WTC11 (cell line): ENCODE data around the gene AMY2B.

Source experiments
- CTCF ChIP-seq: fragments of 200-600 bp; IDR thresholded peaks from 2 replicates; pipeline ENCODE4 v1.8.0; 2022; ENCODE audit warnings: antibody characterized with exemption
- ESRRA ChIP-seq: sonication (generic); formaldehyde crosslinking; IDR thresholded peaks from 2 replicates; pipeline ENCODE4 v1.8.1; 2022; ENCODE audit warnings: mild to moderate bottlenecking, missing genetic modification reagents, borderline replicate concordance
- FOXJ3 ChIP-seq: sonication (generic); formaldehyde crosslinking; IDR thresholded peaks from 2 replicates; pipeline ENCODE4 v1.9.0; 2021; ENCODE audit warnings: missing genetic modification reagents, mild to moderate bottlenecking, borderline replicate concordance
- KAT7 ChIP-seq: sonication (generic); formaldehyde crosslinking; IDR thresholded peaks from 2 replicates; pipeline ENCODE4 v1.8.1; 2023; ENCODE audit warnings: missing genetic modification reagents, mild to moderate bottlenecking, borderline replicate concordance
- NR2C2 ChIP-seq: sonication (generic); formaldehyde crosslinking; IDR thresholded peaks from 2 replicates; pipeline ENCODE4 v1.8.0; 2022; ENCODE audit warnings: mild to moderate bottlenecking, missing genetic modification reagents
- TCF7 ChIP-seq: sonication (generic); formaldehyde crosslinking; IDR thresholded peaks from 2 replicates; pipeline ENCODE4 v1.8.0; 2022; ENCODE audit warnings: mild to moderate bottlenecking, low read depth, missing genetic modification reagents, moderate library complexity
- TEAD4 ChIP-seq: sonication (generic); formaldehyde crosslinking; IDR thresholded peaks from 2 replicates; pipeline ENCODE4 v1.8.0; 2022; ENCODE audit warnings: mild to moderate bottlenecking, missing genetic modification reagents
- TP53 ChIP-seq: sonication (generic); formaldehyde crosslinking; IDR thresholded peaks from 2 replicates; pipeline ENCODE4 v1.8.1; 2023; ENCODE audit warnings: mild to moderate bottlenecking, missing genetic modification reagents
- ZNF121 ChIP-seq: sonication (generic); formaldehyde crosslinking; IDR thresholded peaks from 2 replicates; pipeline ENCODE4 v1.8.0; 2023; ENCODE audit warnings: missing genetic modification reagents
- ZNF219 ChIP-seq: sonication (generic); formaldehyde crosslinking; IDR thresholded peaks from 2 replicates; pipeline ENCODE4 v1.8.0; 2023; ENCODE audit warnings: missing genetic modification reagents, mild to moderate bottlenecking, borderline replicate concordance
- ZNF232 ChIP-seq: sonication (generic); formaldehyde crosslinking; IDR thresholded peaks from 2 replicates; pipeline ENCODE4 v1.8.0; 2022; ENCODE audit warnings: mild to moderate bottlenecking, missing genetic modification reagents
- TF ChIP-seq, protein P1 (sequence below): sonication (generic); formaldehyde crosslinking; IDR thresholded peaks from 2 replicates; pipeline ENCODE4 v1.8.1; 2022; ENCODE audit warnings: mild to moderate bottlenecking, moderate library complexity, missing genetic modification reagents
- TF ChIP-seq, protein P2 (sequence below): sonication (generic); formaldehyde crosslinking; IDR thresholded peaks from 2 replicates; pipeline ENCODE4 v1.8.1; 2023; ENCODE audit warnings: mild to moderate bottlenecking, moderate library complexity, missing genetic modification reagents
- TF ChIP-seq, protein P3 (sequence below): sonication (generic); formaldehyde crosslinking; IDR thresholded peaks from 2 replicates; pipeline ENCODE4 v1.8.0; 2022; ENCODE audit warnings: missing genetic modification reagents

DNA sequence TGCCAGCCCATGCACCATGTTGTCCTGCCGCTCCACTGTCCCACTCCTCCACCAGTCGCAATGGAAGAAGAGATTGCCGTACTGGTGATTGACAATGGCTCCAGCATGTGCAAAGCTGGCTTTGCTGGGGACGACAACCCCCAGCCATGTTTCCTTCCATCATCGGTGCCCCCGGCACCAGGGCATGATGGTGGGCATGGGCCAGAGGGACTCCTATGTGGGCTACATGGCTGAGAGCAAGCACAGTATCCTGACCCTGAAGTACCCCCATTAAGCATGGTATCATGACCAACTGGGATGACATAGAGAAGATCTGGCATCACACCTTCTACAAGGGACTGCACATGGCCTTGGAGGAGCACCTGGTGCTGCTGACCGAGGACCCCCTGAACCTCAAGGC, 1.9 kb upstream of the AMY2B start:
- TF ChIP-seq, protein P1, sequence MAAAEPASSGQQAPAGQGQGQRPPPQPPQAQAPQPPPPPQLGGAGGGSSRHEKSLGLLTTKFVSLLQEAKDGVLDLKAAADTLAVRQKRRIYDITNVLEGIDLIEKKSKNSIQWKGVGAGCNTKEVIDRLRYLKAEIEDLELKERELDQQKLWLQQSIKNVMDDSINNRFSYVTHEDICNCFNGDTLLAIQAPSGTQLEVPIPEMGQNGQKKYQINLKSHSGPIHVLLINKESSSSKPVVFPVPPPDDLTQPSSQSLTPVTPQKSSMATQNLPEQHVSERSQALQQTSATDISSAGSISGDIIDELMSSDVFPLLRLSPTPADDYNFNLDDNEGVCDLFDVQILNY (CRISPR knock-in tag), result no peak
- TF ChIP-seq ZNF232 (CRISPR knock-in tag) (no peak), CTCF (no peak), FOXJ3 (CRISPR knock-in tag) (no peak), ZNF219 (CRISPR knock-in tag) (no peak), TEAD4 (CRISPR knock-in tag) (no peak), TP53 (no peak), KAT7 (no peak), ESRRA (CRISPR knock-in tag) (no peak), ZNF121 (CRISPR knock-in tag) (no peak), NR2C2 (CRISPR knock-in tag) (no peak), TCF7 (no peak)
- TF ChIP-seq, protein P2, sequence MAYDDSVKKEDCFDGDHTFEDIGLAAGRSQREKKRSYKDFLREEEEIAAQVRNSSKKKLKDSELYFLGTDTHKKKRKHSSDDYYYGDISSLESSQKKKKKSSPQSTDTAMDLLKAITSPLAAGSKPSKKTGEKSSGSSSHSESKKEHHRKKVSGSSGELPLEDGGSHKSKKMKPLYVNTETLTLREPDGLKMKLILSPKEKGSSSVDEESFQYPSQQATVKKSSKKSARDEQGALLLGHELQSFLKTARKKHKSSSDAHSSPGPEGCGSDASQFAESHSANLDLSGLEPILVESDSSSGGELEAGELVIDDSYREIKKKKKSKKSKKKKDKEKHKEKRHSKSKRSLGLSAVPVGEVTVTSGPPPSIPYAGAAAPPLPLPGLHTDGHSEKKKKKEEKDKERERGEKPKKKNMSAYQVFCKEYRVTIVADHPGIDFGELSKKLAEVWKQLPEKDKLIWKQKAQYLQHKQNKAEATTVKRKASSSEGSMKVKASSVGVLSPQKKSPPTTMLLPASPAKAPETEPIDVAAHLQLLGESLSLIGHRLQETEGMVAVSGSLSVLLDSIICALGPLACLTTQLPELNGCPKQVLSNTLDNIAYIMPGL, result no peak
- TF ChIP-seq, protein P3, sequence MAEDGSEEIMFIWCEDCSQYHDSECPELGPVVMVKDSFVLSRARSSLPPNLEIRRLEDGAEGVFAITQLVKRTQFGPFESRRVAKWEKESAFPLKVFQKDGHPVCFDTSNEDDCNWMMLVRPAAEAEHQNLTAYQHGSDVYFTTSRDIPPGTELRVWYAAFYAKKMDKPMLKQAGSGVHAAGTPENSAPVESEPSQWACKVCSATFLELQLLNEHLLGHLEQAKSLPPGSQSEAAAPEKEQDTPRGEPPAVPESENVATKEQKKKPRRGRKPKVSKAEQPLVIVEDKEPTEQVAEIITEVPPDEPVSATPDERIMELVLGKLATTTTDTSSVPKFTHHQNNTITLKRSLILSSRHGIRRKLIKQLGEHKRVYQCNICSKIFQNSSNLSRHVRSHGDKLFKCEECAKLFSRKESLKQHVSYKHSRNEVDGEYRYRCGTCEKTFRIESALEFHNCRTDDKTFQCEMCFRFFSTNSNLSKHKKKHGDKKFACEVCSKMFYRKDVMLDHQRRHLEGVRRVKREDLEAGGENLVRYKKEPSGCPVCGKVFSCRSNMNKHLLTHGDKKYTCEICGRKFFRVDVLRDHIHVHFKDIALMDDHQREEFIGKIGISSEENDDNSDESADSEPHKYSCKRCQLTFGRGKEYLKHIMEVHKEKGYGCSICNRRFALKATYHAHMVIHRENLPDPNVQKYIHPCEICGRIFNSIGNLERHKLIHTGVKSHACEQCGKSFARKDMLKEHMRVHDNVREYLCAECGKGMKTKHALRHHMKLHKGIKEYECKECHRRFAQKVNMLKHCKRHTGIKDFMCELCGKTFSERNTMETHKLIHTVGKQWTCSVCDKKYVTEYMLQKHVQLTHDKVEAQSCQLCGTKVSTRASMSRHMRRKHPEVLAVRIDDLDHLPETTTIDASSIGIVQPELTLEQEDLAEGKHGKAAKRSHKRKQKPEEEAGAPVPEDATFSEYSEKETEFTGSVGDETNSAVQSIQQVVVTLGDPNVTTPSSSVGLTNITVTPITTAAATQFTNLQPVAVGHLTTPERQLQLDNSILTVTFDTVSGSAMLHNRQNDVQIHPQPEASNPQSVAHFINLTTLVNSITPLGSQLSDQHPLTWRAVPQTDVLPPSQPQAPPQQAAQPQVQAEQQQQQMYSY (CRISPR knock-in tag), result no peak
